Femur (tissue), 1 donor: Measurements from ENCODE around the gene PPIL1.
A peak's percentile ranks its signal among the peaks of the same experiment; 100 is the strongest.

ENCODE experiments used
- DNase-seq: peaks from one replicate; pipeline ENCODE4 v3.0.0-alpha.2; 2017

Gene PPIL1

DNA sequence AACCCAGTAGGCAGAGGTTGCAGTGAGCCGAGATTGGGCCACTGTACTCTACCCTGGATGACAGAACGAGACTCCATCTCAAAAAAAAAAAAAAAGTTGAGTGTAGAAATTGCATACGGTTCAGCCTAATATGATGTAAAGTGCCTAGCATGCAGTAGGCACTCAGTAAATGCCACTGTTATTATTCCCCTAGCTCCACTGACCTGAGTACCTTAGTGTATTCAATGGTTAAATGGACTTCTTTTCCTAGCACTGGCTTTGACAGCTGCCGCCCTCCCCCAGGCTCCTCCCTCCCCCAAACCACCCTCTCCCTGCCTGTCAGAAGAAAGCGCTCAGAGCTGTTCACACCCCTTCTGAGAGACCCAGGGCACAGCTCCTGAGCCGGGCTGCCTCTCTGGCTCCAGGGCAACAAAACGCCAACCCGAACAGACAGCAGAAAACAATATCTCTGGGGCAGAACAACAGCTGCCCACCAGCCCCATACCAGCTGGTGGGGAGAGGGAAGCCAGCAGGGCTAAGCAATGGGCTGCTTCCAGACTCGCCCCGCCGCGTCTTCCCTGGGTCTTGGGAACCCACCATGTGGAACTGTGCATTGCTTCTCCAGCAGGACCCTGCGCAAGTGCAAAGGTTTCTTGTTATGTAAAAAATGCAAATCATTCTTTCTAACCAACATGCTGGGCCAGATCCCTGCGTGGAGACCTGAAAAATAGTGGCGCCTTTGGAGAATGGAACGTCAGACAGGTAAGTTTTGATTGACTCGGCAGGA lies 39.8 kb downstream of the PPIL1 start:
- peak; percentile 69 for DNase-seq

DNA sequence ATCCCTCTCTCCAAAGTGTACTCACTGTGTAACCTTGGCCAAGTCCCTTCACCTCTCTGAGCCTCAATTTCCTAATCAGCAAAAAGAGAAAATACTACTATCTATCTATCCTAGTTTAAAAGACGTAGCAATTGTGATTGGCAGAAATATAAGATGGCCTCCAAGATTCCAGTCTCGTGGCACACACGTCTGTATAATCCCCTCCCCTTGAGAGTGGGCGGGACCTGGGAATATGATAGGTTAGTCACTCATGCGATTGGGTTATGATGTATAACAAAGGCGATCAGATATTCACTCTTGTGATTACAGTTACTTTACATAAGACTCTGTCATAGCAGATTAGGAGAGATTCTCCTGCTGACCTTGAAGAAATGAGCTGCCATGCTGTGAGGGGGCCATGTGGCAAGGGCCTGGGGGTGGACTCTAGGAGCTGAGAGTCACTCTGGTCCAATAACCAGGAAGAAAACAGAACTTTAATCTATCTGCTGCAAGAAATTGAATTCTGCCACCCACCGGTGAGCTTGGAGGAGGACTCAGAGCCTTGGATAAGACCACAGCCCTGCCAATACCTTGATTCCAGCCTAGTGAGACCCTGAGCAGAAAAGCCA lies 41.3 kb downstream of the PPIL1 start:
- no peak for DNase-seq

DNA sequence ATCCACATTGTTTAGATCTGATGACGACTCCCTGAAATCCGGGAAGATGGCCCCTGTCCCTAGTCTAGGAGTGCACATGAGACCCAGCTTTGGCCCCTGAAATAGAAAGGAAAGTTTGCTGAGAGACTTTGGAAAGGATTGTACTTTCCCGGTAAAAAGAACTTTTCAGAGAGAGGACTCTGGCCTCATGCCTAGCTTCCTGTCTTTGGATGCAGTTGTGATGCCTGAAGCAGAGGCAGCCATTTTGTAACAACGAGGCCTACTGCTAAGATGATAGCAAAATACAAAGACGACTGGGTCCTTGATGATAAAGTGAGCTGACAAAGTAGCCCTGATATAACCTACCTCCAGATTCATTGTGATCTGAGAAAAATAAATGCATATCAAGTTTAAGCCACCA lies 42.3 kb downstream of the PPIL1 start:
- DNase-seq: no peak

DNA sequence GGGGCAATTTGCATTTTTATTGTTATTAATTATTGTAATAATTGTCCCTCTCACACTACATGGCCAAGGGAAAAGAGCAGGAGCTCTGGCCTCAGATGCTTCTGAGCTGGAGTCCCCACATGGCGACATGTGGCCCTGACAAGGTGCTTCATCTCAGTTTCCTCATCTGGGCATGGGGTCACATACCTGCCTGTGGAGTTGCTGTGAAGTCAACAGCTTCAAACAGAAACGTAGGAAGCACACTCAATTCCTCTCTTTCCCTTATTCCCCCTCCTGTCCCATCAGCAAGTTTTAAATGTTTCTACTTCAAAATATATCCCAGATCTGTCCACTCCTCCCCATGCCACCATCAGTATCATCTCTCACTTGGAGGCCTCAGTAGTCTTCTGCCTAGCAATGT lies 44.0 kb downstream of the PPIL1 start:
- DNase-seq: no peak

DNA sequence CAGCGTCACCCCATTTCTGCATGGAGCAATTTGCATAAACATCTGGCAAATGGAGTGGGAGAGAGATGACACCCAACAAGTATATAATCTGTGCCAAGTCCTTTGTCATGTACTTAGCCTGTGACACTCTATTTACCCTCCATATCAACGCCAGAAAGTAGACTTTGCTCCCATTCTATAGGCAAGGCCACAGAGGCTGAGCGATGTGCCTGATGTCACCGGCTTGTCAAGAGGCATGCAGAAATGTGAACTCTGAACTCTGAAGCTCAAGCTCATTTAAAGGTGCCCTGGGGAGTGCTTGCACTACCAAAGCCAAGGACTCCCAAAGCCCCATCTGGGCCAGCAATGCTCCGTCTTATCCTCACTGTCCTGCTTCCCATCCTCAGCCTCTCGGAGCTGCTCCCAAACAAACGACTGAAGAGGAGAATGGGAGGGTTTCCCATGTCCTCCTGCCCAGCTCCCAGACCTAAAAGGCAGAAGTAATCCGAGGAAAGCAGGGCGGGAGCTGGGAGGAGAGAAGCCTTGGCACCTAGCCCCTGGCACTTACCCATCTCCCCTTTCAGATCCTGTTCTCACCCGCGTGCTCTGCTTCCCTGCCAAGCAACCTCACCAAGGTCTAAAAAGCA lies 44.6 kb downstream of the PPIL1 start:
- DNase-seq: peak; percentile 85

DNA sequence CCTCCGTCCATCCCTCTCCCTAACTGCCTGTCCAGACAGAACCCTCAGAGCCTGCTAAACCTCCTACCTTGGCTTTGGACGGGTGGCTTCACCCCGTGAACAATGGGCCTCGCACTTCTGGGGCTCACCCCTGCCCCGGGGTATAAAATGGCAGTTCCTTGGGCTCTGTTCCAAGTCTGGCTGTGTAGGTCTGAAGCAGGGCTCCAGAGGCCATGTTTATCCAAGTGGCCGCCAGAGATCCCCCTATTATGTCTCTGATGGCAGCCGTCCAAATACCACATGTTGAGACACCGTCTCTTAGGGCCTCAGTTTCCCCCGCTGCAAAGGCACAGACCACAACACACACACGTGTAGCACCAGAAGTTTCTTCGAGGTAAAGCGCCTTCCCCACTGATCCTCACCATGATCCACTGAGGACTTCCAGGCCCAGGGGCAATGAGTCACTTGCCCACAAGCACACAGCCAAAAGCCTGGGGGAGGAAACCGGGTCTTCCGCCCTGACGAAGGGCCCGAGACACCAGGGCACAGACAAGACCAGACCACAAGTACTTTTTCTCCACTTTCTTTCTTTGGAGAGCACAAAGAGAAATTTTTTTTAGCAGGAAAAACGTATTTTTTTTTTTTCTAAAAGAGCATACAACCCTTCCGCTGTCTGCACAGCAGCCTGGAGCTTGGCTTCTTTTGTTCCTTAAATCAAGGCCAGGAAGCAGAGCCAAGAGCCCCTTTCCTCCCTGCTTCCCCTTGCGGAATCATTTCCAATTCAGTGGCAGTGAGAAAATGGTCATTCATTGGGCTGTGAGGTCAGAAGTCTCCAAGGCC lies 47.1 kb downstream of the PPIL1 start:
- DNase-seq: peak; percentile 65

DNA sequence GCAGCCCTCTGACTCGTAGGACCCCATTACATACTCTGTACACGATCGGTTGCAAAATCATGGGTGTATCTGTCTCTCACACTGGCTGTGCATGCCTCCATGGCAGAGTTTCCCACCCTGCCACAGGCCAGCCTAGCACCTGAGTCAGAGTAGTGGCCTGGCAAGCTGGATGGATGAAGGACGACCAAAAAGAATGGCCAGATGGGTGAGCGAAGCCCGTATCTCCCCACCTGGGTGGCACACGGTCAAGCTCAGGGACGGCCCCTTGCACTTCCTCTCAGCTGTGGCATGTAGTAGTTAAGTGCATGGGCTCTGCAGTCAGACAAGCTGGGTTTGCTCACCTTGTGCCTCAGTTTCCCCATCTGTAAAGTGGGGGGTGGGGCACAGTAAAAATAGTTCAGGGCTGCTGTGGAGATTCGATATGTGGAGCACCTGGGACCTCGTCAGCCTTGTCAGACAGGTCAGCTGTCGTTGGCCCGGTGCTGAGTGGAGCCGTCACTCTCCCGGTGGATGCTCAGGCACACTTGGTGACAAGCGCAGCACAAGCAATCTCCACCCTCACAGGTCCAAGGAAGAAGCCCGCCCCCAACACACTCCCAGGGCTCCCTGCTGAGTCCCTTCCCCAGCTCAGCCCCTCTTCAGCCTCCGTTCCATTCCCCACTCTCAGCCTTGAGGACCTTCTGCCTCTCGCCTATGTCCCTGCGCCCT lies 47.9 kb downstream of the PPIL1 start:
- DNase-seq: no peak

DNA sequence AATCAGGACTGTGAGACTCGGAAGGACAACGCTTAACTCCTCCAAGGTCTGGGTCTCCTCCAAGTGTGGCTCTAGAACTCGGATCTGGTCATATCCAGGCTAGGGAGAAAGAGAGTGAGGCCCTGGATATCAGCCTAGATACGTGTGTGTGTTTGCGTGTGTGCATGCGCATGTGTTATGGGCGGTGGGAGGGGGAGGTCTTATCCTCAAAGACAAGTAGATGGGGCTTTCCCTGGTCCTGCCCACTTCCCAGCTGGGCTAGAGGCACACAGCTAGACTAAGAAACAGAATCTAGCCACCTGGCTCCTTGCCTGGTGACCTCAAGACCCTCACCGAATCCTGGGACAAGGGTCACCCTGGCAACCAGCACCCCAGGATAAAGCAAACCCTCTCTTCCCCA lies 48.6 kb downstream of the PPIL1 start:
- no peak for DNase-seq

DNA sequence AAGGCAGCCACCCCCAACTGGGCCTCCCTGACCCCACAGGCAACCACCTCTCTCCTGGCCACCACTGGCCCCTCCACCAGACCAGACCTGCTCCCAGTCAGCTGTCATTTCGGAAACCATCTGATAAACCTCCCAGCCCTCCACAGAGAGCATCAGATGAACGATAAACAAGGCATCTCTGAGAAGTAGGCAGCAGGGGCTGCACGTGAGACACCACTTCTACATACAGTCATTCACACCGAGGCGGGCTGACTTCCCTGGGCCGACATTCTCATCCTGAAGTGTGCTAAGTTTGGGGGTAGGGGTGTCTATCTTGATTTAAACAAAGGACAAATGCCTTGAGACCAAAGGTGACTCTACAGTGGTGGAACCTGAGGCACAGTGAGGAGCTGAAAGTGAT lies 49.2 kb downstream of the PPIL1 start:
- no peak for DNase-seq

DNA sequence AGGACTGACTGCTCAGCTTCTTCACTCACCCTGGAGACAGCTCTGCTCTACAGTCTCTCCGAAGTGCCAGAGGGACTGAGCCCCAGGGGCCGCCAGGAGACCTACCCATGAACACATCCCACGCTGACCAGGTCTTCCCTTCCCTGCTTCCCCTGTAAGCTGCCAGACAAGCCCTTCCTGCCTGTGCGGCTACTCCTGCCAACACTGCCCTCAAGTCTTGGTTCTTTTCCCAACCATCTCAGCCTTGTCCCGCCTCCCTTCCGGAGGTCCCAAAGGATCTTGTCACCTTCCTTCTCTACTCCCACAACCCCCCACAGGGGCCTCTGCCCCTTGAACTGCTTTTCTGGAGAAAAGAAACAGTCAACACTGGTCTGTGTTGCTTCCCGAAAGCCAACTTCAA lies 50.4 kb downstream of the PPIL1 start:
- no peak for DNase-seq

DNA sequence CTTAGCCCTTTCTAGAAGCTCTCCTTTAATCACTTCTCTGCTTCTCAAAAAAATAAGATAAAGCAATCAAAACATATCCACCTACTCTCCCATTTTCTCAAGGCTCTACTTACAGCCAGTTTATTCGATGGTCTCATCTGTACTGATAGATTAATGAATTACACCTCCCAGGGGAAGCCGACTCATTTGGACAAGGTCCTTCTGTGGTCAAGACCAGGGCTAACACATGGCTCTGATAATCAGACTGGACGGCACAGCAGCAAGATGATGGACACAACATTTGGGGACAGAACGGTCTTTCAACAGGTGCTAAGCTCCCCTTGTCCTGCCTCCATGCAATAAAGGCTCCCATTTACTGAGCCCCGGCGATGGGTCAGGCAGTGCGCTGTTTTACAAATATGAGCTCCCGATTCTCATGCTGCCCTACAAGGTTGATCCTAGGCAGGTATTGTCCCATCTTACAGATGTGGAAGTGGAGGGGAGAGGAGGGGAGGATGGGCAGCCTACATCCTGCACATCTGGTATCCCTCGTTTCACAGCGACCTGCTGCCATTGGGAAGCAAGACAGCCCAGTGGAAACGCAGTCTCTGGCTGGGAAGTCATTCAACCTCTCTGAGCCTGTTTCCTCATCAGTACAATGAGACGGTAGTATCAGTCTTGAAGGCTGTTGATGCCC lies 51.0 kb downstream of the PPIL1 start:
- no peak for DNase-seq

DNA sequence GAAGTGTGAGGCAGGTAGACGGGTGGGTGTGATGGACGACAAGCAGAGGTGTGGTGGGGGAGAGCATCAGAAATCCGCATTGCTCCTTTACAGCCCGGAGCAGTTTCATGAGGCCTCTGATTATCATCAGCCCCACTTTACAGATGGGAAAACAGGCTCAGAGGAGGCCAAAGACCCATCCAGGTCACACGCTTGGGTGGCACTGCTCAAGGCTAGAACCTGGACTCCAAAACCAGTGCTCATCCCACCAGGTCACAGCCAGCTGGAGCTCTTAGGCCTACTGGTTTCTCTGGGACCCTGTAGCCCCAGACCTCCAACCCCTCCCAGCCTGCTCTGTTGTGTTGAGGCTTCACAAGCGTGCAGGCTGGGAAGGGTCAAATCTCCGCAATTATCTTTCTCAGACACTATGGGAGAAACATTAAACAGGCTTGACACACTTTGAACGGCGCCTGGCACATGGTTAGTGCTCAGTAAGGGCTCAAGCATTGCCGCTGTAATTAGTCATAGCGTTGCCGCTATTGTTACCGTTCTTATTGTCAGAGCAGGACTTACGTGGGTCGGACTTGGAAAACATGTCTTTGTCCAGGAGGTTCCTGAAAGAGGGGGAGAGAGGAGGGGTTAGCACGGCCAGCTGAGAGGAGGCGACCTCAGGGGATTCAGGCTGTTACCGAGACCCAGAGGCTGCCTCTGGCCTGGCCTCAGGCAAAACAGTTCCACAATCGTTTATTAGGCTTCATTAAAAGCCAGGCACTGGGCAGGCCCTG lies 51.9 kb downstream of the PPIL1 start:
- DNase-seq: no peak

DNA sequence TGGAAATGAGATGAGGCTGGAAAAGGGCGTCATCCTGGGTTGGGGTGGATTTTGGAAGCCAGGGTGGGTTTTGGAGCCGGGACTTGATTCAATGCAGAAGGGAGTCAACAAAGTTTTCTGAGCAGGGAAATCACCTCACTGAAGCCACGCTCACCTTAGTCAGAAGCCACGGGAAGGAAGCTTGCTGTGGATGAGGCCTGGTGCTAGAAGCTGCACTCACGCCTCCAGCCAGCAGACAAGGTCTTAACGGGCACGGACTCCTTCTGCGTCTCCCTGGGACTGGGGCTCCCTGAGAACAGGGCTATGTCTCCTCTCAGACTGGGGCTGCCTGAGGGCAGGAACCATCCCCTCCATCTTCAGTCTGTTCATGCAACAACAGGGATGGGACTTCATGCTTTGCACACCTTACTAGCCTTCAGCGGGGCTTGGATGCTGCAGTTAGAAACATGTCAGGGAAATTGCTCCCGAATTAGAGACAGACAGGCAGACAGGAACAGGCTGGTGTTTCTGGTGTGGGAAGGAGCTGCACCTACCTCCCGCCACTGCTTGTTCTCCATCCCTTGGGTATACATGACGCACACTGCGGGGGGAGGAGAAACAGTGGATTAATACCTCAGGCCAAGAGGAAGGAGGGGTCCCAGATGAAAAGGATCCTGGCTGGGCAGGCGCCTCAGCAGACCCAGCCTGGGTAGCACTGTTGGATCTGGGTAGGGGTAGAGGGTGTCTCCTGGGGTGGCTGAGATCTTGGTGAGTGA lies 52.8 kb downstream of the PPIL1 start:
- no peak for DNase-seq

DNA sequence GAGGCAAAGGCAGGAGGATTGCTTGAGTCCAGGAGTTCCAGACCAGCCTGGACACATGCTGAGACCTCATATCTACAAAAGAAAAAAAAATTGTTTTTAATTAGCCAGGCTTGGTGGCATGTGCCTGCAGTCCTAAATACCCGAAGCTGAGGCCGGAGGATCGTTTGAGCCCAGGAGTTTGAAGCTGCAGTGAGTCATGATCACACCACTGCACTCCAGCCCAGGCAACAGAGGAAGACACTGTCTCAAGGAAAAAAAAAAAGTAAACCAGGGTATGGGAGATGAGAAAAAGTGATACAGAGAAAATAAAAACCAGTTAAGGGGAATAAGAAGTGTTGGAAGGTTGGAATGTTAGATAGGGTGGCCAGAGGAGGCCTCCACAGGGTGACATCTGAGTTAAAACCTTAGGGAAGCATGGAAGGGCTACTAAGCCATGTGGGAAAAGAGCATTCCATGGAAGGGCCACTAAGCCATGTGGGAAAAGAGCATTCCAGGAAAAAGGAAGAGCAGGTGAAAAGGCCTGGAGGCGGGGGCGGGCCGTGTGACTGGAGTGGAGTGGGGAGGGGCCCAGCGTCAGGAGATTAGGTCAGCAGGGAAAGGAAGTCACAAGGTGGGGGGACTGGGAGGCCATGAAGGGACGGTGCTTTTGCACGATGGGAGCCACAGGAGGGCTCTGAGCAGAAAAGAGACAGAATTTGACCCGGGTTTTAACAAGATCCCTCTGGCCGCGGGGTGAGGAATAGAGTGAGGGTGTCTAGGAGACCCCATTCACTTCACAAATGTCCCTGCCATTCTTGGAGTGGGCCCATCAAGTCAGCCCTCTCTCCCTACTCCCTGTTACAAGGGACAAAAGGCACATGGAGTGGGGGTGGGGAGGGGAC lies 53.7 kb downstream of the PPIL1 start:
- no peak for DNase-seq

DNA sequence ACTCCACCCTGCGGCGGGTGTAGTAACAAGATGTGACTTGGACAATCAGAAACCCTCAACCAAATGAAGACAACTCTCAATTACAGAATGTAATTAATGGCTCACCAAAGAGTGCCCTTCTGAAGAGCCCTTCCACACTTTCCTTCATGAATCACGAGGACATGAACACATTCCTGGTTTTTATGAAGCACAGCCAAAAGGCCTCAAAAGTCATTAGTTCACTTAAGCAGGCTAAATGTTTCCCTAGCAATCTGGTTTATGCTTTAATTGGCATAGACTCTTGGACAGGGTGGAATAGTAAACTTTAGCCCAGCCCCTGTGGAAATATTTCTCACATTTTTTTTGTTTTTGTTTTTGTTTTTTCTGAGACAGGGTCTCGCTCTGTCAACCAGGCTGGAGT lies 55.8 kb downstream of the PPIL1 start:
- no peak for DNase-seq

DNA sequence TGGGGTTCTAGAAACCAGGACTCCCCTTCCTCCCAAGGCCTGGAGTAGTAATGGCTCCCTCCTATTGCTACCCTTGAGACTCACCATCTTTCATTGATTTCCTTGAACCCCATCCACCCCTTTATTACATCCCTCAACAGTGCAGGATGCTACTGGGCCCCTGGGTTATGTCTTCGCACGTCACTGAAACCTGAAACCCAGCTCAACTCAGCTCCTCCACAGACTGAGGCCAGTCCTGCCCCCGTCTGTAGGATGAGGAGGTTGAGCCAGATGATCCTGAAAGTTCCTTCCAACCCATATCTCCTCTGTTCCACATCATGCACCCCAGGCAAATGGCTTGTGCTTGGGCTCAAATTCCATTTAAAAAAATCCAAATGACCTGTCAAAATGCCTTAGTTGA lies 56.8 kb downstream of the PPIL1 start:
- DNase-seq: no peak

DNA sequence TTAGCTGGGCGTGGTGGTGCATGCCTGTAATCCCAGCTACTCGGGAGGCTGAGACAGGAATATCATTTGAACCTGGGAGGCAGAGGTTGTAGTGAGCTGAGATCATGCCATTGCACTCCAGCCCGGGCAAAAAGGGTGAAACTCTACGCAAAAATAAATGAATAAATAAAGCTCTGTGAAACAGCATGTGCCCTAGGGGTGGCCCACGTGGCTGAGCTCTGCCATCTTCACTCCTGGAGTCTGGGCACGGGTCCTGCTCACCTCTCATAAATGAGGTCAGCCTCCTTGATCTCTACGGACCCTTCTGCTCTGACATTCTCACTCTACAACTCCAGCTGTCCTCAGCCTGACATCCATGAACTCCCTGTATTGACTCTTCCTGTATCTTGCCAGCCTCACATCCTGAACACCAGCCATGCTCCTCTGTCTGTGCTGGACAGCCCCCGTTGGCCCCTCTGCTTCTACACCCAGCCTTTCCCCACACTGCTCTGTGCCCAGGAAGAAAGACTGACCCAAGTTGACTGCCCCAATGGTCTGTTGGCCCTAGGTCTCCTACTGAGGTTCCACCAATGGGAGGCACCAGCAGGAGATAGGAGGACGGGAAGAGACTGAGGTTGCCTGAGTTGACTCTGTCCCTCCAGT lies 57.3 kb downstream of the PPIL1 start:
- no peak for DNase-seq

DNA sequence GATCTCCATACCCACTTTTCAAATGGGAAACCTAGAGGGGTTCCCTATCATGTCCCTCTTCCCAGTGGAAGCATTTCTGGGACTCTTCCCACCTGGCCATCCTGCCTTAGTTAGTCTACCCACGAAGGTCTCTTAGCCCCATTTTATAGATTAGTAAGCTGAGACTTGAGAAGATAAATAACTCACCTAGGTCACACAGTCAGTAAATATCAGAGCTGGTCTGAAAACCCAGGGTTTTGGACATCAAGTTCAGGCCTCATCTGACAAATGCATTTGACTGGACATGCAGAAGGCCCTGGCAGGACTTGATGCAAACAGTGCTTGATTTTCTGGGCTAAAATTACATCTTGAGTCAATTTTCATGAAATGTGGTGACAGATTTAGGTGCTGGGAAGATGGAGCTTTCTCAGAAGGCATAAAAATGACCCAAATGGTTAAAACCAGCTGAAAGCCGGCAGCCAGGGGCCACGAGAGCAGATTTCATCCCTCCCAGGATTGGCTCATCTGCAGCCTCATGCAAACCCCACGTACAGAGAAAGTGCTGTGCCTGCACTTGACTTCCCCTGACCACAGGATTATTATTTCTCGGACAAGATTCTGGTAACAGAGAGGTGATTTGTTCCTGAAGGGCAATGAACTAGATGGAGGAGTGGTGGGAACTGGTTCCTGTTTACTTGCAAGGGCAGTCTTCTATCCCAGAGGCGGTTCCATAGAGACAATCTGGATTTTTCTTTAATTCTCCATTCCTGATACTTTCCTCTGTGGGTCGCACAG lies 58.5 kb downstream of the PPIL1 start:
- no peak for DNase-seq
